Effector CD4-positive, alpha-beta T cell (primary cell): ENCODE measurements around the gene AGT.
"Not testable (repeated sequence)": the region's sequence is repeated elsewhere in the genome, so short reads cannot be mapped to it uniquely, and the experiment has no call there.

ENCODE experiments used
- DNase-seq: peaks from one replicate; pipeline ENCODE4 v3.0.0-alpha.2; 2020

Gene AGT

DNA sequence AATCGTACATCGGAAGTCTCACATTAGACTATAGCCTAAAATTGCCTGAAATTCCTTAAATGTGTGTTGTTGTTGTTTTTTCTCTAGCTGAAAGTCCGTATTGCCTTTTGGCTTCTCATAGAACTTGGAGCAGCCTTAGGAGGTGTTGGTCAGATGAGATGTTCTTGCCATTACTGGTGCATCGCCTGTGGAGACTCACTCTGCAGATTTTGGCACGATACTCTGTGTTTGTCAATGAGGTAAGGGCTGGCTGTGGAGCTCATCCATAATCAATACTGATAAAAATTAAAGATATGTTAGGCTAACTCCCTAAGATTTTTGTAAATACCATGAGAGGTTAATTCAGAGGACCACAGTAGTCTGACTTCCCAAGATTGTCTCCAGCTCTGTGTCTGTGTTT is 28.9 kb downstream of the AGT start:
- DNase-seq = no peak

DNA sequence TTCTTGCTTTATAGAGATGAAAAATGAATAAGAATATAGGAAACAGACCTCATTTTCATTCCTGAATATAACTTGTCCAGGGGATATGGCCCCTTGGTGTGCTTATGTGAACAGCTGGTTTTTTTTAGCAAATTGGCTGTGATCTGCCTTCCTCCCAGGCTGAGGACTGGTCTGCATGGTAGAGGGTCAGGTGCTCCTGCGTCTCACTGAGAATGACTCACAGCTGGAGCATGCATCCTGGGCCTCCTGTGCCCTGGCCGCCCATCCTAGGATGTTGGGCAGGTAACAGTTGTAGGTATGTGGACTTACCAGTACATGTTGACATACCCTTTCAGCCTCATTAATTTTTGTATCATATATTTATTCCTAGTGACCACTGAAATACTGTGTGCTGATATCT is 29.8 kb downstream of the AGT start:
- DNase-seq = no peak

DNA sequence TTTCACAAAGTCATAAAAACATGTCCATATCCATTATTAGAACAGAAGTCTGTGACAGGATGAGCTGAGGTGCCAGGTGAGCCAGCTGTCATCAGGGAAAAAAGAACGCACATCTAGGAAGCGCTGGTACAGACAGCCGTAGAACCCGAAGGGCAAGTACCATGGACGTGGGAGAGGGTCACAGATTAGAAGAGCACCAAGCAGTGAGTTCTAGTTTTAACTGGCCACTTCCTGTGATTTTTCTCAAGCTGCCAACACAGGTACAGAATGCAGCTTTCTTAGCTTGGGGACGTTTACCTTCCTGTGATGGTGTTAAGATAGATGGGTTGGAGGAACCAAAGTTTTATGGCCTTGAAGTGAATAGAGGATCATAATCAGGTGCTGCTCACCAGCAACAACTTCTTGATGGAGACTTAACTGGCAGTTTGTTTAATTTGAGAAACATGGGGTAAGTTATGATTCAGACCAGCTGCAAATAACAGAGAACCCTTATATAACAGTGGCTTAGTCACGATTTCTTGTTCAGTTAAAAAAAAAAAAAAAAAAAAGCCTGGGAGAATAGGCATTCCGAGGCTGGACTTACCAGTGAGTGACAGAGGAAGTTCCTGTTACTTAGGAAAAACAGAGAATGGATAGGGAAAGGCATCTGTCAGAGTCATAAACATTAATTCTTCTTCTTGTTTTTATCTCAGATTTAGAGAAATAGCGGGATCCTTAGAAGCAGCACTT is 30.9 kb downstream of the AGT start:
- no peak for DNase-seq

DNA sequence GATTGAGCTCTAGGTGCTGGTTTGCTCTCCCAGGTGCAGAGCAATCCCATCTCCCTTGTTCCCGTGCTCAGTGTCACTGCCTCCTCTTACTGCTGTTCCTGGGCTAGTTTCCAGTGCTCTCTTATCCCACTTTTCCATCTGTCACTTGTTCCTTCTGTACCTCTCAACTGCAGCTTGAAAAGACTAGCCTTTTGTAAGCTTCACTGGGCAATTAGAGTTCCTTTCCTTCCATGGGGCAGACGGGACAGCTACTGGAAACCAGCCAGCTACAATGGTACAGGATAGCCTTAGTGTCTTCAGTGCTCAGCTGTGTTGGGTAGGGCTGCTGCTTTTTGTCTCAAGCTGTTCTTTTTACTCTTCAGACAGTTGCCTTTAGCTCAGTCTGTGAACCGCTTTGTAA is 31.6 kb downstream of the AGT start:
- DNase-seq = no peak

DNA sequence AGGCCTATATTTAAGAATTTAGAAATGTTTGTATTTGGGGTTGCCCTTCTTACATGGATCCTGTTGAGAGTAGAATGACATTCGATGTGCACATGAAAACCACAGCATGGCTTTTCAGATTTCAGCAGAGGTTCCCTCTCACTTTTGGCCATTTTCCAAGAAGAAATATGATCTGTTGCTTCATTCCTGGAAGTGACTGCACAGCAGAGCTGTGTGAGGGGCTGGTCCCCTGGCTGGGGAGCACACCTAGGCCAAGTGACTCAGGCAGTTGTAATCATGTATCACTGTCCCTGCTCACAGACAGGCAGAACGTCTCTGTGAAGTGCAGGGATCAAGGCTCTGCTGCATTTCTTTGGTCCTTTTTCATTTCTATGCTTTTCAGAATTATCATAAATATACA is 32.3 kb downstream of the AGT start:
- no peak for DNase-seq

DNA sequence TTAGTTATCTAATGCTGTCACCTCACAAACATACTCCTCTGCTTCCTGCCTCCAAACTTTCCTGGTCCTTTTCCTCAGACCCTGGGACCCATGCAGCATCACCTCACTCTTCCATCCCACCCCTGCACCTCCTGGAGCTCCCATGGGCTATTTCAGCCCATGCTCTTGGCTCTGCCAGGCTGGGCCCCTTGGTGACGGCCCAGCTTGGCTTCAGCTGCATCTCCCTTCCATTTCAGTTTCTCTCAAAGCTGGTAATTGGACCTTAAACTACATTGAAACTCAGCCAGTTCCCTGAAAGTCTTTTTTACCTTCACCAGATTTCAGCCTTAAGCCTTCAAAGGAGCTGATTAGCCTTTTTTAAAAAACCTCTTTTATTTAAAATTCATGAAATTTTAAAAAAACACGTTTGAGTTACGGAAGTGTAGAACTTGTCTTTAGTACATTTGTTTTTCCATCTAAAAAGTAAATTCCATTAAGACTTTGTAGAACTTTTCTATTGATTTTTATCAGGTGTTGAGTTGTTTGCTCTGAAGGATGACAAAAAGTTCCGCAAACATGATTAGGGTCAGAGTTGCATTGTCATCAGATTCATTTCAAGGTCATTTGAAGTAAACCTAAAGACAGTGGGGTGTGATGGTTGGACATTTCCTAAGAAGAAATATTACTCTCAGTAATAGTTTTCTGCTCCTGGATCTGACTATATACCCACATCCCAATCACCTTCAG is 33.5 kb downstream of the AGT start:
- DNase-seq = no peak

DNA sequence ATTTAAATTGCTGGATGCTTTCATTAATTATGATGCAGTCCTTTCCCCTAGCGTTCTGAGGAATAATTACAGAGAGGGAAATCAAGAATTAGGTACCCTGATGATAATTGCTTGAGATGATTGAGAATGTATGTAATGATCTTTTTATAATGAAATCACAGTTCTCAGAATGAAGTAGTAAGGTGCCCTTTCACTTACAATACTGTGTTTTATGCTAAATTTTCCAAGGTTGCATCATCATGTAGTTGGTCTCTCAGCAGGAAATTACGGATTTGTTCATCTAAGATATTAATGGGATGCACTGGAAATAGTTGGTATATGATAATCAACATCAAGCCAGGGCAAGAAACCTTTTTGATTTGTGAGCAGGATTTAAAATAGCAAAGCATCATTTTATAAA is 34.1 kb downstream of the AGT start:
- DNase-seq = no peak

DNA sequence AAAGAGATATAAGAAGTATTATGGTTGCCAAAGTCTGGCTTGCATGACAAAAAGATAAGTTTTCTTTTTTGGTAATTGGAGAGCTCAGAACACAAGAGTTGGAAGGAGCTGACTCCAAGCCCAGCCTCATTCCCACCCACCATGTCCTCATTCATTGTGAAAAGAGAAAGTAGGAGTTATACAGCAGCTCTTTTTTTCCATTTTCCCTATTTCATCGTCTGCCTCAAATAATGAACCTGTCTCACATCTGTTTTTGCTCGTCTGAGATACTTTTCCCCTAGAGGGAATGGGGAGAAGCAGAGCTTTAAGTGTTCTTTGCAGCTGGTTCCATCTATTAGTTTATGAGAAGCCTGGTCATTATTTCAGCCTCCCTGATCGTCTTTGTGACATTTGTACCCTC is 34.7 kb downstream of the AGT start:
- no peak for DNase-seq

DNA sequence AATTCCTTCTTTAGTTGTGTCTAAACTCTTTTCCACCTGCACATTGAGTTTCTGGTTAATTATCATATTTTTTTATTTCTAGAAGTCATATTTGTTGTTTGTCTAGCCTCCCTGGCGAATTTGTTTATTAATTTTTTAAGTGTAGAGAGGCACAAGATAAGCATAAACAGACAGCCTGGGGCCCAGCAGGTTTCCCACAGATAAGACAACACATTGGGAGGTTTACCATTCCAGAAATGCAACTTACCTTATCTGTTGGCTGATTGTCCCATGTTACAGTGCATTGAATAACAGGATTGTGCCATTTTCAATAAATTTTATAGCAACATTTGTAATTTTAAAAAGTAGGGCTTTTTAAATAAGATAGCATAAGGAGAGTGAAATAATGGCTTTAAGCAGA is 36.7 kb downstream of the AGT start:
- DNase-seq = no peak

DNA sequence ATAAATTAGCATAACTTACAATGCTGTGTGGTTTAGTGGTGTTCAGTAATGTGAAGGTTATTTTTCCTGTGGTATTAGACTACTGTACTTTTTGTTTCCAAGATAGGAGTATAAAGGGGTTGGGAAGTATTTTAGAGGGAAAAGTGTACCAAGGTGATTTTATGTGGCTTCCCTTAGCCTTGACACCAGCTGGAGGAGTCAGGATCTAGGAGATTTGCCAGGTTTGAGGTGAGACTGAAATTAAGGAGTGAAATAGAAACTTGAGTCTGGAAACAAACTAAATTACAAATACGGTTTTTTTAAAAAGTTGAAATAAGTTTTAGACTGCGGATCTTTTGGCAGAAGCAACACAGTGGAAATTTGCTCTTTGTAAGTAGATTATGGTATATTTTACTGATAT is 39.3 kb downstream of the AGT start:
- DNase-seq = no peak

DNA sequence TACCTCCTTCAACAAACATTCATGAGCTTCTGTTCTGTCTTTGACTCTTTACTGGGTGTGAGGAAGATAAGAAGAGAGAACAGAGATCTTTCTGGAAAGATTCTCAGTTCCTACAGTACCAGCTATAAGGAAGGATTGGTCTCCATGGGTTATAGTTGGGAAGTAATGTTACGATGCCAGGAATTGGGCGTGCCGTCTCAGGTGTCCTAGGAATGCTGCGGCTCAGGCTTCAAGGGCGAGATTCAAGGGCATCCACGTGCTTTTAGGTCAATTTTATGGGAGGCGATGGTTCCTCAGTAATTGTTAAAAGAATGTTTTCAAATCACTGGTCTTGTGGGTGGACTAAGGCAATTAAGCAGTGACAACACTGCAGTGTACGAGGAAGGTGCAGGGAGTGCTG is 44.4 kb downstream of the AGT start:
- DNase-seq = no peak

DNA sequence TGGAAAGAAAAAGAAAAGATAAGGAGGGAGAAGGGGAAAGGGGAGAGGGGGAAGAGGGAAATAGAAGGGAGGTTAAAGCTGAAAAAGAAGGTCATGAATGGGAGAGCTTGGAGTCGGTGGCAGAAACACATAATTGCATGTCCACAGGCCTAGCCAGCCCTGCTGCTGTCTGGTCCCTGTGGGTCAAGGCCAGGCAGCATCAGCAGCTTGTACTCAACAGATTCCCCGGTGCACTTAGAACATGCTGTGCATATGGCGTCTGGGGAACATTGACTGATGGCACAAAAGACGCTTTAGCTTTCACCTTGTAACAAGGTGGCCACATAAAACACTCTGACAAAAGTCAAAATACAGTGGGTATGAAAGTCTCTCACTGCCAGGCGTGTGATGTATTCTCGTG is 45.7 kb downstream of the AGT start:
- no peak for DNase-seq

DNA sequence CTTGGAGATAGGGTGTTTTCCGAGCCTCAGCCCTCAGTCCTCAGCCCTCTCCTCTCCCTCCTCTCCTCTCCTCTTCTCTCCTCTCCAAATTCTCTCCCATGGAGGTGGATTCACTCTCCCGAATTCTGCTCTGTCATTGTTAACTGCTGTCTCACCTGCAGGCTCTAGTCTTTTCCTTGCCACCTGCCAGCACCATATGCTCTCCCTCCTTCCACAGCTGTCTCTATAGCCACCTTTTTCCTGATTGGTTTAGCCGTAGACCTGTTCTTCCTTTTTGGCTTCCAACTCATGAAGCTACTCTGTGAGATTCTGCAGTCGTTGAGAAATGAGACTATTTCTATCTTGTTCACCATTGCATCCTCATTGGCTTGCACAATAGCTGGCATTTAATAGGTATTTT is 51.9 kb downstream of the AGT start:
- DNase-seq = no peak

DNA sequence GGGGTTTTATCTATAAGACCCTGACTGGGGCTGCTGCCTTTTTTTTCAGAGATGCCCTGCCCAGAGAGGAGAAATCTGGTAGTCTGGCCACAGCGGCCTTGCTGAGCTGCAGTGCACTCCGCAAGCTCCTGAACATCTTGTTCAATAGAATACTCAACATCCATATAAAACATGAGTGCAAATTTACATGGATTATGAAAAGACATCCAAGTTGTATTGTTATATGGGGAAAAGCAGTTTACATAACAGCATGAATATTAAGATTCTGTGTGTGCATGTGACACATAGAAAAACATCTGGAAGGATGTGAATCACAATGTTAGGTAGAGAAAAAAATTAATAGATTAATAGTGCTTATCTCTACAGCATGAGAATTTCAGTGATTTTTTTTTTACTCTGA is 55.2 kb downstream of the AGT start:
- DNase-seq = no peak

DNA sequence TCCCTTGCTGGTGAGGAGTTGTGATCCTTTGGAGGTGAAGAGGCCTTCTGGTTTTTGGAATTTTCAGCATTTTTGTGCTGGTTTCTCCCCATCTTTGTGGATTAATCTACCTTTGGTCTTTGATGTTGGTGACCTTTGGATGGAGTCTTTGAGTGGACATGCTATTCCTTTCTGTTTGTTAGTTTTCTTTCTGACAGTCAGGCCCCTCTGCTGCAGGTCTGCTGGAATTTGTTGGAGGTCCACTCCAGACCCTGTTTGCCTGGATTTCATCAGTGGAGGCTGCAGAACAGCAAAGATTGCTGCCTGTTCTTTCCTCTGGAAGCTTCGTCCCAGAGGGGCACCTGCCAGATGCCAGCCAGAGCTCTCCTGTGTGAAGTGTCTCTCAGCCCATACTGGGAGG is 55.8 kb downstream of the AGT start:
- not testable (repeated sequence) for DNase-seq

DNA sequence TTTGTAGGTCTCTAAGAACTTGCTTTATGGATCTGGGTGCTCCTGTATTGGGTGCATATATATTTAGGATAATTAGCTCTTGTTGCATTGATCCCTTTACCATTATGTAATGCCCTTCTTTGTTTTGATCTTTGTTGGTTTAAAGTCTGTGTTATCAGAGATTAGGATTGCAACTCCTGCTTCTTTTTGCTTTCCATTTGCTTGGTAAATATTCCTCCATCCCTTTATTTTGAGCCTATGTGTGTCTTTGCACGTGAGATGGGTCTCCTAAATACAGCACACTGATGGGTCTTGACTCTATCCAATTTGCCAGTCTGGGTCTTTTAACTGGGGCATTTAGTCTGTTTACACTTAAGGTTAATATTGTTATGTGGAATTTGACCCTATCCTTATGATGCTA is 57.2 kb downstream of the AGT start:
- DNase-seq = not testable (repeated sequence)
